OCI-LY7 (cell line): Measurements from ENCODE around the gene OR56A4.

Experiments
- EZH2phosphoT487 ChIP-seq: fragments of 200-600 bp; sonication (generic); IDR thresholded peaks from 2 replicates; pipeline ENCODE4 v1.6.1; 2018; ENCODE audit warnings: low read depth, borderline replicate concordance, mild to moderate bottlenecking, mixed run types, antibody characterized with exemption, low read length, moderate library complexity, mixed read lengths
- TF ChIP-seq, protein P1 (sequence below): fragments of 200-600 bp; sonication (generic); conservative IDR thresholded peaks from 2 replicates; pipeline ENCODE4 v1.5.1; 2014; ENCODE audit warnings: mild to moderate bottlenecking, antibody characterized with exemption, low read length, moderate library complexity, mixed read lengths

GRCh38 chr11:6002202-6002699 is 4.5 kb downstream of the OR56A4 start:
- TF ChIP-seq, protein P1, sequence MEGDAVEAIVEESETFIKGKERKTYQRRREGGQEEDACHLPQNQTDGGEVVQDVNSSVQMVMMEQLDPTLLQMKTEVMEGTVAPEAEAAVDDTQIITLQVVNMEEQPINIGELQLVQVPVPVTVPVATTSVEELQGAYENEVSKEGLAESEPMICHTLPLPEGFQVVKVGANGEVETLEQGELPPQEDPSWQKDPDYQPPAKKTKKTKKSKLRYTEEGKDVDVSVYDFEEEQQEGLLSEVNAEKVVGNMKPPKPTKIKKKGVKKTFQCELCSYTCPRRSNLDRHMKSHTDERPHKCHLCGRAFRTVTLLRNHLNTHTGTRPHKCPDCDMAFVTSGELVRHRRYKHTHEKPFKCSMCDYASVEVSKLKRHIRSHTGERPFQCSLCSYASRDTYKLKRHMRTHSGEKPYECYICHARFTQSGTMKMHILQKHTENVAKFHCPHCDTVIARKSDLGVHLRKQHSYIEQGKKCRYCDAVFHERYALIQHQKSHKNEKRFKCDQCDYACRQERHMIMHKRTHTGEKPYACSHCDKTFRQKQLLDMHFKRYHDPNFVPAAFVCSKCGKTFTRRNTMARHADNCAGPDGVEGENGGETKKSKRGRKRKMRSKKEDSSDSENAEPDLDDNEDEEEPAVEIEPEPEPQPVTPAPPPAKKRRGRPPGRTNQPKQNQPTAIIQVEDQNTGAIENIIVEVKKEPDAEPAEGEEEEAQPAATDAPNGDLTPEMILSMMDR = no peak
- no peak for TF ChIP-seq EZH2phosphoT487
